RCC 7860 (cell line): ENCODE data around the gene SCRG1.

Experiments
- DNase-seq: peaks from one replicate; pipeline ENCODE4 v3.0.0-alpha.2; 2015; ENCODE audit warnings: low spot score
- FAIRE-seq: peaks from 2 replicates; lab custom pipeline; 2012; peaks lifted over from hg19 to GRCh38; lab: Jason Lieb, UNC

Gene SCRG1

GRCh38 chr4:173365359-173365996, 33.4 kb downstream of the SCRG1 start:
- no peak for FAIRE-seq
- no peak for DNase-seq

- FAIRE-seq (no peak), DNase-seq (no peak)
These were observed 36.2 kb downstream of the SCRG1 start for GRCh38 chr4:173362666-173363065.

- FAIRE-seq (no peak), DNase-seq (no peak)
These were observed 38.2 kb downstream of the SCRG1 start for GRCh38 chr4:173360587-173361221.

GRCh38 chr4:173357939-173358338, 41.0 kb downstream of the SCRG1 start:
- DNase-seq = no peak
- FAIRE-seq = no peak

GRCh38 chr4:173347467-173347866, 51.4 kb downstream of the SCRG1 start:
- no peak for FAIRE-seq

GRCh38 chr4:173346074-173346473, 52.8 kb downstream of the SCRG1 start:
- no peak for FAIRE-seq
- DNase-seq = peak; percentile 34

More at GRCh38 chr4:173347467-173347866, 51.4 kb downstream of the SCRG1 start:
- no peak for DNase-seq

GRCh38 chr4:173345648-173346047, 53.3 kb downstream of the SCRG1 start:
- DNase-seq = no peak
- no peak for FAIRE-seq

- no peak for DNase-seq
- no peak for FAIRE-seq
These were observed 55.0 kb downstream of the SCRG1 start for GRCh38 chr4:173343832-173344397.

GRCh38 chr4:173337463-173337862, 61.5 kb downstream of the SCRG1 start:
- DNase-seq (no peak), FAIRE-seq (no peak)

GRCh38 chr4:173334891-173335752, 63.8 kb downstream of the SCRG1 start:
- peak; percentile 81 for DNase-seq
- FAIRE-seq = peak; percentile 31
